ENCODE data around the gene GNL1.

Gene GNL1, protein sequence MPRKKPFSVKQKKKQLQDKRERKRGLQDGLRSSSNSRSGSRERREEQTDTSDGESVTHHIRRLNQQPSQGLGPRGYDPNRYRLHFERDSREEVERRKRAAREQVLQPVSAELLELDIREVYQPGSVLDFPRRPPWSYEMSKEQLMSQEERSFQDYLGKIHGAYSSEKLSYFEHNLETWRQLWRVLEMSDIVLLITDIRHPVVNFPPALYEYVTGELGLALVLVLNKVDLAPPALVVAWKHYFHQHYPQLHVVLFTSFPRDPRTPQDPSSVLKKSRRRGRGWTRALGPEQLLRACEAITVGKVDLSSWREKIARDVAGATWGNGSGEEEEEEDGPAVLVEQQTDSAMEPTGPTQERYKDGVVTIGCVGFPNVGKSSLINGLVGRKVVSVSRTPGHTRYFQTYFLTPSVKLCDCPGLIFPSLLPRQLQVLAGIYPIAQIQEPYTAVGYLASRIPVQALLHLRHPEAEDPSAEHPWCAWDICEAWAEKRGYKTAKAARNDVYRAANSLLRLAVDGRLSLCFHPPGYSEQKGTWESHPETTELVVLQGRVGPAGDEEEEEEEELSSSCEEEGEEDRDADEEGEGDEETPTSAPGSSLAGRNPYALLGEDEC

DNA sequence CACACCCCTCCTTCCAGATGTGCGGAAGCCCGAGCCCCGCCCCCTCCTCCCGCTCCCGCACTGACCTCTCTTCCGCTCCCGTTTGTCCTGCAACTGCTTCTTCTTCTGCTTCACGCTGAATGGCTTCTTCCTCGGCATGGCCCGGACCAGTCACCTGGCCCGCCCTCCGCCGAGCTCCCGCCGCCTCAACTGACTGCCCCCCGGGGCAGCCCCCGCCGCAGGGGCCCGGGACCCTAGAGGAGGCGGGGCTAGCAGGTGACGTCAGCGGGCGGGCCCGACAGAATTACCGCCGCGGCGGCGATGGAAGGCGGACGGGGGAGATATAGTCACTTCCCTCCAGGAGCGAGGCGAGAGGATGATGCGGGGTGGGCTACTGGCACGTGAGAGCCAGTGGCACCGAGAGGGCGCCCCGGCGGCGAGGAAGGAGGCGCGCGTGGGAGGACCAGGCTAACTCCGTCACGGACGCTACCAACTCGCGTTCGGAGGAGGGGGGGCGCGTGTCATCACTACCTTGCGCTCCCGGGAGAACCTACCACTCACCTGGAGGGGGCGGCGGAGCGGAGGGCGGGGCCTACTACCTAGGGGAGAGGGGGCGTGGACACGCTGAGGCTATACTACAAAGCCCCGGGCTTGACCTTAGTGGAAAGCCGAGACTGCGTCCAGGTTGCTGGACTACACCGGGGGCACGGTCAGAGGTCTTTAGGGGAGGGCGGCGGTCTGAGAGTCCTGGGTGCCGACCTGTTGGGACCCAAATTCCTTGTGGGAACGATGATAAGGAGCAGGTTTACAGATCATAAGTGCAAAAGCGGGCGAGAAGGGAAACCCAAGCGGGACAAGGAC lies at the start of gene GNL1:
Gene GNL1 (minus strand): TSS at position 424 of the 840 bp plus-strand sequence. CDS start 286 bp downstream, at position 138.
- TF ChIP-seq, protein P1, sequence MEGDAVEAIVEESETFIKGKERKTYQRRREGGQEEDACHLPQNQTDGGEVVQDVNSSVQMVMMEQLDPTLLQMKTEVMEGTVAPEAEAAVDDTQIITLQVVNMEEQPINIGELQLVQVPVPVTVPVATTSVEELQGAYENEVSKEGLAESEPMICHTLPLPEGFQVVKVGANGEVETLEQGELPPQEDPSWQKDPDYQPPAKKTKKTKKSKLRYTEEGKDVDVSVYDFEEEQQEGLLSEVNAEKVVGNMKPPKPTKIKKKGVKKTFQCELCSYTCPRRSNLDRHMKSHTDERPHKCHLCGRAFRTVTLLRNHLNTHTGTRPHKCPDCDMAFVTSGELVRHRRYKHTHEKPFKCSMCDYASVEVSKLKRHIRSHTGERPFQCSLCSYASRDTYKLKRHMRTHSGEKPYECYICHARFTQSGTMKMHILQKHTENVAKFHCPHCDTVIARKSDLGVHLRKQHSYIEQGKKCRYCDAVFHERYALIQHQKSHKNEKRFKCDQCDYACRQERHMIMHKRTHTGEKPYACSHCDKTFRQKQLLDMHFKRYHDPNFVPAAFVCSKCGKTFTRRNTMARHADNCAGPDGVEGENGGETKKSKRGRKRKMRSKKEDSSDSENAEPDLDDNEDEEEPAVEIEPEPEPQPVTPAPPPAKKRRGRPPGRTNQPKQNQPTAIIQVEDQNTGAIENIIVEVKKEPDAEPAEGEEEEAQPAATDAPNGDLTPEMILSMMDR (IDR thresholded peaks at IDR 0.05; ENCODE audit: control extremely low read depth, extremely low read depth, low read depth, missing control alignments) = no peak
- ChIA-PET POLR2A (interaction anchor here (0.6 to 1.7 kb wide), 7 partner anchors 11 to 735 kb away, joined by 3 to 7 read pairs (median 3); partner anchors contain the start of genes ABCF1 and MRPS18B), CTCF (interaction anchor here (0.7 to 6.9 kb wide), 4 partner anchors 13 to 73 kb away, joined by 3 to 100 read pairs (median 7); no protein-coding TSS in a partner anchor)
- DNase-seq (ENCODE audit: extremely low spot score) = peak; percentile 96

DNA sequence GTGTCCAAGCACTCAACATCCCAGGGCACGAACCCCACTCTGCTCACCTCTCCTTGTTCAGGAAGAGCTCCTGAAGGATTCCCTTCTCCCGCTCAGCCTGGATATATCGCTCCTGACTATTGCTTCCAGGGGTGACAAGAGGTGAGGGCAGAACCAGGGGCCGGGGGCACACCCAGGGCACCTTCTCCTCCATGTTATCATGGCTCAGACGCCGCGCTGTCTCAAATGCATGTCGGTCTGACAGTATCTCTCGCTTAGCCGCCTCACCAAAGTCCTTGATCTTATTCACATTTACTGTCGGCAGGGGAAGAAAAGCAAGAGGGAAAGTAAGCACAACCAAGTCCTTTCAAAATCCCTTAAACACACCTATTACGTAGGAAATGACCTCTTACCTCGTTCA lies 47.7 kb upstream of the GNL1 start:
- CTCF ChIA-PET = interaction anchor here (1.1 to 1.9 kb wide), 4 partner anchors 9 to 122 kb away, joined by 3 to 6 read pairs (median 3); no protein-coding TSS in a partner anchor
- DNase-seq (ENCODE audit: extremely low spot score) = no peak
- TF ChIP-seq, protein P1 (IDR thresholded peaks at IDR 0.05; ENCODE audit: control extremely low read depth, extremely low read depth, low read depth, missing control alignments) = no peak
- POLR2A ChIA-PET = interaction anchor here (0.6 to 2.5 kb wide), 2 partner anchors 10 kb away, joined by 5 to 27 read pairs; no protein-coding TSS in a partner anchor

DNA sequence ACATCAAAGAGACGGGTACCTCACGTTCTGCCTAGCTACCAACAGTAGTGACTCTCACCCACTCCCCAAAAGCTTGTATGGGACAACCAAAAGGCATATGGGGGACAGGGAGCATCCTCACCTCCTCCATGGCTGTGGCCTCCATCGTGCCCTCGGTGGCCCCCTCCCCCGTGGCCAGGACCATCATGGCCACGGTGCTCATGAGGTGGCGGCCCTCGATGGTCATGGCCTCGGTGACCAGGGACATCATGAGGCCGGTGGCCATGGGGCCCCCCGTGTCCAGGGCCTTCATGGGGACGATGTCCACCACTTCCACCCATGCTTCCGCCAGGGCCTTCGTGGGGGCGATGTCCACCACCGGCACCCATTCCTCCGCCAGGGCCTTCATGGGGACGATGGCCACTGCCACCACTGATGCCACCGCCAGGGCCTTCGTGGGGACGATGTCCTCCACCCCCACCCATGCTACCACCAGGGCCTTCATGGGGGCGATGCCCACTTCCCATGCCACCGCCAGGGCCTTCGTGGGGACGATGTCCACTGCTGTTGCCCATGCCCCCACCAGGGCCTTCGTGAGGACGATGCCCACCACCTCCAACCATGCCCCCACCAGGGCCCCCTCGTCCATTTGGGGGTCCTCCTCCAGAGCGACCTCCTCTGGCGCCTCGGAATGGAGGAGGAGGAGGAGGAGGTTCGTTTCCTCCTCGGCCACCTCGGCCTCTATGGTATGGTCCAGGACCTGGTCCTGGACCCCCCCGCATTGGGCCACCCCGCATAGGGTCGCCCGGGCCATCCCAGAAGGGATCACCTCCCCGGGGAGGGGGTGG lies 45.7 kb upstream of the GNL1 start:
- ChIA-PET CTCF (interaction anchor here (1.6 to 8.5 kb wide), 5 partner anchors 8 to 121 kb away, joined by 4 to 93 read pairs (median 50); no protein-coding TSS in a partner anchor), POLR2A (interaction anchor here (1.3 to 5.9 kb wide), 2 partner anchors 8 to 12 kb away, joined by 3 to 72 read pairs; no protein-coding TSS in a partner anchor)
- DNase-seq (ENCODE audit: extremely low spot score) = no peak
- TF ChIP-seq, protein P1 (IDR thresholded peaks at IDR 0.05; ENCODE audit: control extremely low read depth, extremely low read depth, low read depth, missing control alignments) = no peak

DNA sequence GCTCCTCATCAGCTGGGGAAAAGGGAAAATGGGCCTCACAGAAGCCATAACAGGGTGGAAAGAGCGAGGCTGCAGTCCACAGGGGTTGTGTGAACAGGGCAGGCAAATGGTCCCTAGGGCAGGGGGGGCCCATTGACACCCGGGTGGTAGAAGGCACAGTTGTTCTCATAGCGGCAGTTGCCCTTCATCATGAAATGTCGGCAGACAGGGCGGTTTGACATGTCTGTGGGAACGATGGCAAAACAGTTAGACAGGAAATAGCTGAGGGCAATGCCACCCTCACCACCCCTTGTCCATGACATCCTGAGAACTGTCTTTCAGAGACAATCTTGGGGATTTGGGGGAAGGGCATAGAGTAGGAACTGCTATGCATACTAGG lies 45.1 kb upstream of the GNL1 start:
- ChIA-PET POLR2A (interaction anchor here (1.3 to 5.9 kb wide), 2 partner anchors 9 to 13 kb away, joined by 3 to 72 read pairs; no protein-coding TSS in a partner anchor), CTCF (interaction anchor here (1.6 to 8.5 kb wide), 6 partner anchors 9 to 129 kb away, joined by 4 to 93 read pairs (median 48); no protein-coding TSS in a partner anchor)
- TF ChIP-seq, protein P1 (IDR thresholded peaks at IDR 0.05; ENCODE audit: control extremely low read depth, extremely low read depth, low read depth, missing control alignments) = no peak
- no peak for DNase-seq (ENCODE audit: extremely low spot score)

DNA sequence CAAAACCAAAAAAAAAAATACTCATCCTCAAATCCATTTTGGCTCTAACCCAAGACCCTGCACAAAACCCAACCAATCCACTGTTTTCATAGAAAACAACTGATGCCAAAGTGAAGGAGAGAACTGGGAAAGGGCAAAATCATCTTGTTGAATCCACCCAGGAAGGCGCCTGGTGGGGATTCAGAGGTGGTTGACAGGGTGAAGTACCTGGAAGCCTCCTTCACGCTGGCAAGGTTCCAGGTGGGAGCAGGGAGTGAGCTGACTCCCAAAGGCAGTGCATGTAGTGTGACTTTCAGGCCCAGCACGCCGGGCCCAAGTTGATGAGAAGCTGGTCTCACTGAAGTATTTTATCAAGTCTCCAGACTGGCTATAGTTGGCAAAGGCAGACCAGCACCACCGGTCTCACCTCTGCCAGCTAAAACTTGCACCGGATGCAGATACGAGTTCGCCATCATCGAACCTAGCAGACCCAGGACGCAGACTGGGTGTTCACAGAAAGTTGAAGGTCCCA lies 44.2 kb upstream of the GNL1 start:
- CTCF ChIA-PET = interaction anchor here (1.6 to 8.5 kb wide), 6 partner anchors 10 to 130 kb away, joined by 4 to 93 read pairs (median 48); no protein-coding TSS in a partner anchor
- POLR2A ChIA-PET = interaction anchor here (1.0 to 5.9 kb wide), 3 partner anchors 10 to 46 kb away, joined by 3 to 72 read pairs (median 3); no protein-coding TSS in a partner anchor
- DNase-seq (ENCODE audit: extremely low spot score) = no peak
- TF ChIP-seq, protein P1 (IDR thresholded peaks at IDR 0.05; ENCODE audit: control extremely low read depth, extremely low read depth, low read depth, missing control alignments) = no peak

Data from GM10248 (cell line).